ENCODE measurements around the gene PVALEF. TPM values are rescaled to one million over a fixed set of nuclear protein-coding genes. Genes with fewer than 3 reads are reported as not detected.

Gene PVALEF
- total and polyA plus RNA-seq, 2 of the 13 experiments (the other 11 are each of a cell fraction or from before 2014, with no cell fraction given), result 0.18 TPM

DNA sequence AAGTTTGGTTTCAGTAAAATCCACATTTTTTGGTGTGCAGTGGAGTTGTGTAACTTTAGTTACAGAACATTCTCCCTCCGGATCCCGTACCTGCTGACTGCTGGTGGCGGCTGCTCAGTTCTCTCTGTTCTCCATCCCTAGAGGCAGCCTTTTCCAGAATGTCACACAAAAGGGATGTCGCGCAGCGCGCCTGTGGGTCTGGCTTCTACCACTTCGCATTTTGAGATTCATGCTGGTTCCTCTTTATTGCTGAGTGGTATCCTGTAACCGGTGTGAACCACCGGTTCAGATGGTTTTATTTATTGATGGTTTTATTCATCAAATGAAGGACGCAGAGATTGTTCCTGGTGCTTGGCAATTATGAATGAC lies 58.4 kb downstream of the PVALEF start (continued):
- TF ChIP-seq ARID4A (CRISPR knock-in tag; IDR thresholded peaks at IDR 0.05; ENCODE audit: borderline replicate concordance) (no peak), NCOA1 (CRISPR knock-in tag; IDR thresholded peaks at IDR 0.05) (no peak), ZNF333 (CRISPR knock-in tag; IDR thresholded peaks at IDR 0.05; ENCODE audit: borderline replicate concordance) (no peak), ZNF629 (CRISPR knock-in tag; conservative IDR thresholded peaks at IDR 0.05) (no peak), JUNB (CRISPR knock-in tag; IDR thresholded peaks at IDR 0.05; ENCODE audit: borderline replicate concordance) (no peak), ZNF143 (CRISPR knock-in tag; IDR thresholded peaks at IDR 0.05) (no peak), THAP8 (CRISPR knock-in tag; IDR thresholded peaks at IDR 0.05; ENCODE audit: borderline replicate concordance) (no peak), ELF1 (CRISPR knock-in tag; IDR thresholded peaks at IDR 0.05) (no peak), RXRA (CRISPR knock-in tag; IDR thresholded peaks at IDR 0.05) (no peak), ARNT2 (CRISPR knock-in tag; IDR thresholded peaks at IDR 0.05; ENCODE audit: low read depth) (no peak), CEBPB (IDR thresholded peaks at IDR 0.05; ENCODE audit: borderline replicate concordance, low read depth, low read length) (peak; percentile 41; the same call in 1 of the 2 replicates), ZFP1 (CRISPR knock-in tag; IDR thresholded peaks at IDR 0.05) (0 out of 2 replicates have a peak, but pooled peaks have one; percentile 5), SOX5 (CRISPR knock-in tag; IDR thresholded peaks at IDR 0.05; ENCODE audit: borderline replicate concordance) (no peak), EP300 (IDR thresholded peaks at IDR 0.05; ENCODE audit: low read depth in 2 of 2, low read length in 2 of 2) (no peak), EP300 (CRISPR knock-in tag; IDR thresholded peaks at IDR 0.05; ENCODE audit: borderline replicate concordance) (no peak)
- TF ChIP-seq, protein P1, sequence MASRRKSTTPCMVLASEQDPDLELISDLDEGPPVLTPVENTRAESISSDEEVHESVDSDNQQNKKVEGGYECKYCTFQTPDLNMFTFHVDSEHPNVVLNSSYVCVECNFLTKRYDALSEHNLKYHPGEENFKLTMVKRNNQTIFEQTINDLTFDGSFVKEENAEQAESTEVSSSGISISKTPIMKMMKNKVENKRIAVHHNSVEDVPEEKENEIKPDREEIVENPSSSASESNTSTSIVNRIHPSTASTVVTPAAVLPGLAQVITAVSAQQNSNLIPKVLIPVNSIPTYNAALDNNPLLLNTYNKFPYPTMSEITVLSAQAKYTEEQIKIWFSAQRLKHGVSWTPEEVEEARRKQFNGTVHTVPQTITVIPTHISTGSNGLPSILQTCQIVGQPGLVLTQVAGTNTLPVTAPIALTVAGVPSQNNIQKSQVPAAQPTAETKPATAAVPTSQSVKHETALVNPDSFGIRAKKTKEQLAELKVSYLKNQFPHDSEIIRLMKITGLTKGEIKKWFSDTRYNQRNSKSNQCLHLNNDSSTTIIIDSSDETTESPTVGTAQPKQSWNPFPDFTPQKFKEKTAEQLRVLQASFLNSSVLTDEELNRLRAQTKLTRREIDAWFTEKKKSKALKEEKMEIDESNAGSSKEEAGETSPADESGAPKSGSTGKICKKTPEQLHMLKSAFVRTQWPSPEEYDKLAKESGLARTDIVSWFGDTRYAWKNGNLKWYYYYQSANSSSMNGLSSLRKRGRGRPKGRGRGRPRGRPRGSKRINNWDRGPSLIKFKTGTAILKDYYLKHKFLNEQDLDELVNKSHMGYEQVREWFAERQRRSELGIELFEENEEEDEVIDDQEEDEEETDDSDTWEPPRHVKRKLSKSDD (CRISPR knock-in tag; IDR thresholded peaks at IDR 0.05; ENCODE audit: low read depth), result 0 out of 2 replicates have a peak, but pooled peaks have one; percentile 23
- TF ChIP-seq, protein P2, sequence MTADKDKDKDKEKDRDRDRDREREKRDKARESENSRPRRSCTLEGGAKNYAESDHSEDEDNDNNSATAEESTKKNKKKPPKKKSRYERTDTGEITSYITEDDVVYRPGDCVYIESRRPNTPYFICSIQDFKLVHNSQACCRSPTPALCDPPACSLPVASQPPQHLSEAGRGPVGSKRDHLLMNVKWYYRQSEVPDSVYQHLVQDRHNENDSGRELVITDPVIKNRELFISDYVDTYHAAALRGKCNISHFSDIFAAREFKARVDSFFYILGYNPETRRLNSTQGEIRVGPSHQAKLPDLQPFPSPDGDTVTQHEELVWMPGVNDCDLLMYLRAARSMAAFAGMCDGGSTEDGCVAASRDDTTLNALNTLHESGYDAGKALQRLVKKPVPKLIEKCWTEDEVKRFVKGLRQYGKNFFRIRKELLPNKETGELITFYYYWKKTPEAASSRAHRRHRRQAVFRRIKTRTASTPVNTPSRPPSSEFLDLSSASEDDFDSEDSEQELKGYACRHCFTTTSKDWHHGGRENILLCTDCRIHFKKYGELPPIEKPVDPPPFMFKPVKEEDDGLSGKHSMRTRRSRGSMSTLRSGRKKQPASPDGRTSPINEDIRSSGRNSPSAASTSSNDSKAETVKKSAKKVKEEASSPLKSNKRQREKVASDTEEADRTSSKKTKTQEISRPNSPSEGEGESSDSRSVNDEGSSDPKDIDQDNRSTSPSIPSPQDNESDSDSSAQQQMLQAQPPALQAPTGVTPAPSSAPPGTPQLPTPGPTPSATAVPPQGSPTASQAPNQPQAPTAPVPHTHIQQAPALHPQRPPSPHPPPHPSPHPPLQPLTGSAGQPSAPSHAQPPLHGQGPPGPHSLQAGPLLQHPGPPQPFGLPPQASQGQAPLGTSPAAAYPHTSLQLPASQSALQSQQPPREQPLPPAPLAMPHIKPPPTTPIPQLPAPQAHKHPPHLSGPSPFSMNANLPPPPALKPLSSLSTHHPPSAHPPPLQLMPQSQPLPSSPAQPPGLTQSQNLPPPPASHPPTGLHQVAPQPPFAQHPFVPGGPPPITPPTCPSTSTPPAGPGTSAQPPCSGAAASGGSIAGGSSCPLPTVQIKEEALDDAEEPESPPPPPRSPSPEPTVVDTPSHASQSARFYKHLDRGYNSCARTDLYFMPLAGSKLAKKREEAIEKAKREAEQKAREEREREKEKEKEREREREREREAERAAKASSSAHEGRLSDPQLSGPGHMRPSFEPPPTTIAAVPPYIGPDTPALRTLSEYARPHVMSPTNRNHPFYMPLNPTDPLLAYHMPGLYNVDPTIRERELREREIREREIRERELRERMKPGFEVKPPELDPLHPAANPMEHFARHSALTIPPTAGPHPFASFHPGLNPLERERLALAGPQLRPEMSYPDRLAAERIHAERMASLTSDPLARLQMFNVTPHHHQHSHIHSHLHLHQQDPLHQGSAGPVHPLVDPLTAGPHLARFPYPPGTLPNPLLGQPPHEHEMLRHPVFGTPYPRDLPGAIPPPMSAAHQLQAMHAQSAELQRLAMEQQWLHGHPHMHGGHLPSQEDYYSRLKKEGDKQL (CRISPR knock-in tag; IDR thresholded peaks at IDR 0.05; ENCODE audit: low read depth), result no peak
